ENCODE data around the gene NOX3.

The NOX3 gene

DNA sequence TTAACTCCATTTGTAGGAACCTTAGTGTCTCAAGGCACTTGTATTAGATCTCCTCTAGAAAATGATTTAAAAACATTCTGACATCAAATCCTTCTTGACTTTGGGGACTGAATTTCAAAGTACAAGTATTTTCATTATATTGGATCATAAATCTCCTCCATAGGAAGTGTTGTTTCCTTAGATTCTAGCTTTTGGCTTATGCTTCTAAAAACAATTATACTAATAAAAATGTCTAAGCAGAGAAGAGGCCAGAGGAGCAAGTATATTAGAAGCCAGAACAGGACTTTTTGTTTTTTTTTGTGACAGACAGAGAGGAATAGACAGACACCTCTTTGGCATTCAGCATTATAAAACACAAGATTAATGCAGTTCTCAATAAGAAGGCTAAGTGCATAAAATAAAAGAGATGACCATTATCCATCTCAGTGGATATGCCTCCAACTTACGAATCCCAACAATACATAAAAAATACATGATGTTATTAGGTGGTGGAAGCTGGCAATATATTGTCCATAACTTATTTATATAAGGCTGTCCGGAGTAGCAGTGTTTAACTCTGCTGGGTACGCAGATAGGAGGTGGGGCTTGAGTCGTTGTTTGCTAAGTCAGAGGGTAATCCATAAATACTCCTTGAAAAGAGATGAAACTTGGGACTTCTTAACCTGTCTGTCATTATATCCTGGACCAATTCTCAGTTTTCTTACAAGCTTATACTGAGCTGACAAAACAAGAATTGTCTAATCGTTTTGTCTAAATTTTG, 31.9 kb upstream of the NOX3 start:
- no peak overlapping the region for H3K14ac ChIP-seq (ENCODE audit: low read length)
- H3K4me3 ChIP-seq (ENCODE audit: low read length in 2 of 2), result no peak overlapping the region
- no peaks in the 10 kb centered on the region for H3K27me3 ChIP-seq (ENCODE audit: control insufficient read depth in 3 of 3, insufficient read depth in 3 of 3, low read depth in 1 of 3, low read length in 3 of 3)
- no peak overlapping the region for H2AFZ ChIP-seq (ENCODE audit: low read length)
- no CpG with 5 or more reads among the region's 5 CpGs for WGBS, 2 donors (ENCODE audit: extremely low coverage in 2 of 2, insufficient read length in 2 of 2, insufficient replicate concordance in 1 of 2)
- no peak overlapping the region for H3K23ac ChIP-seq (ENCODE audit: low read depth, low read length, poor library complexity)
- H4K91ac ChIP-seq (ENCODE audit: low read depth, low read length, poor library complexity), result no peak overlapping the region
- H2AK5ac ChIP-seq (ENCODE audit: low read depth, low read length), result no peak overlapping the region
- no peak overlapping the region for H3K18ac ChIP-seq (ENCODE audit: low read length)
- no peak overlapping the region for H3K9ac ChIP-seq (ENCODE audit: low read depth, low read length, poor library complexity)
- no peak overlapping the region for H4K8ac ChIP-seq (ENCODE audit: low read depth, low read length)
- no peak overlapping the region for H2BK5ac ChIP-seq (ENCODE audit: low read length)
- H3K27ac ChIP-seq (replicated peaks; ENCODE audit: low read length), result no peak overlapping the region
- H3K36me3 ChIP-seq (replicated peaks in 1 of 2; ENCODE audit: control insufficient read depth in 2 of 2, insufficient read depth in 2 of 2, low read length in 2 of 2), result no peaks in the 10 kb centered on the region
- H3K79me1 ChIP-seq (ENCODE audit: low read depth, low read length), result no peaks in the 10 kb centered on the region
- no peak overlapping the region for H3K4me2 ChIP-seq (ENCODE audit: insufficient read depth, low read length, poor library complexity, severe bottlenecking)
- H2BK12ac ChIP-seq (ENCODE audit: low read length), result no peak overlapping the region
- H3K9me3 ChIP-seq (replicated peaks in 1 of 2; ENCODE audit: control insufficient read depth in 2 of 2, insufficient read depth in 1 of 2, low read depth in 1 of 2, low read length in 2 of 2), result no peaks in the 10 kb centered on the region
- H2BK15ac ChIP-seq (ENCODE audit: low read length), result no peak overlapping the region
- no peak overlapping the region for H3K4ac ChIP-seq (ENCODE audit: low read length)
- no peak for DNase-seq (ENCODE audit: low spot score)
- no peaks in the 10 kb centered on the region for H3K4me1 ChIP-seq (ENCODE audit: control insufficient read depth in 2 of 2, insufficient read depth in 1 of 2, low read depth in 1 of 2, low read length in 2 of 2)
- H2BK120ac ChIP-seq (ENCODE audit: low read depth, low read length), result no peak overlapping the region

DNA sequence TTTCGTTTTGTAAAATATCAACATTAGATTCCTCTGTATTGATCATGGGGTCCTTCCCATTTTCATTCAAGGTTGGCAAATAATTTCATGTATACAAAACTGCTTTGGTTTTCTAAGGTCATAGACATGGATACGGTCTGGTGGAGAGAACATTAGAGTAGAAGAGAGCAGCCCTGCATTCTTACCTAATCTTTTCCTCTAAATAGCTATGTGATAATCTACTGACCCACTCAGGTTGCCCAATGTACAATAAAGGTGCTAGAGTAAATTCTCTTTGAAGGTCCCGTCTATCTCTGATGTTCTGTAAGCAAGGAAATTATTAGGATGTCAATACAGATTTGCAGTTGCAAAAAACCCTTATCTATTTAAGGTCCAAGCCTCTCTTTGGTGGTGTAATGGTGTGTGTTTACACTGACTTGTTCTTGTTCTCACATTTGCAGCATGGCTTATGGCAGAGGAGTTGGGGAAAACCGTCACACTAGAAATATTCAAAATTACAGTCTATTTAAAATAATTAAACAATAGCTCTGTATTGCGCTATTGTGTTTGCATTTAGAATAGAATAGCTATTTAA, 31.2 kb upstream of the NOX3 start:
- no peak overlapping the region for H3K4ac ChIP-seq (ENCODE audit: low read length)
- no peaks in the 10 kb centered on the region for H3K9me3 ChIP-seq (replicated peaks in 1 of 2; ENCODE audit: control insufficient read depth in 2 of 2, insufficient read depth in 1 of 2, low read depth in 1 of 2, low read length in 2 of 2)
- H2BK120ac ChIP-seq (ENCODE audit: low read depth, low read length), result no peak overlapping the region
- H3K4me2 ChIP-seq (ENCODE audit: insufficient read depth, low read length, poor library complexity, severe bottlenecking), result no peak overlapping the region
- H3K36me3 ChIP-seq (replicated peaks in 1 of 2; ENCODE audit: control insufficient read depth in 2 of 2, insufficient read depth in 2 of 2, low read length in 2 of 2), result no peaks in the 10 kb centered on the region
- no peak overlapping the region for H3K4me3 ChIP-seq (ENCODE audit: low read length in 2 of 2)
- H3K27me3 ChIP-seq (ENCODE audit: control insufficient read depth in 3 of 3, insufficient read depth in 3 of 3, low read depth in 1 of 3, low read length in 3 of 3), result no peaks in the 10 kb centered on the region
- H2BK5ac ChIP-seq (ENCODE audit: low read length), result no peak overlapping the region
- no peak overlapping the region for H2AFZ ChIP-seq (ENCODE audit: low read length)
- no peak overlapping the region for H4K91ac ChIP-seq (ENCODE audit: low read depth, low read length, poor library complexity)
- no peak overlapping the region for H3K18ac ChIP-seq (ENCODE audit: low read length)
- no peak overlapping the region for H3K9ac ChIP-seq (ENCODE audit: low read depth, low read length, poor library complexity)
- H4K8ac ChIP-seq (ENCODE audit: low read depth, low read length), result no peak overlapping the region
- H2BK12ac ChIP-seq (ENCODE audit: low read length), result no peak overlapping the region
- H2BK15ac ChIP-seq (ENCODE audit: low read length), result no peak overlapping the region
- H3K14ac ChIP-seq (ENCODE audit: low read length), result no peak overlapping the region
- no peaks in the 10 kb centered on the region for H3K4me1 ChIP-seq (ENCODE audit: control insufficient read depth in 2 of 2, insufficient read depth in 1 of 2, low read depth in 1 of 2, low read length in 2 of 2)
- H3K23ac ChIP-seq (ENCODE audit: low read depth, low read length, poor library complexity), result no peak overlapping the region
- no peak for DNase-seq (ENCODE audit: low spot score)
- H3K27ac ChIP-seq (replicated peaks; ENCODE audit: low read length), result no peak overlapping the region
- H3K79me1 ChIP-seq (ENCODE audit: low read depth, low read length), result no peaks in the 10 kb centered on the region
- no CpG with 5 or more reads among the region's 5 CpGs for WGBS, 2 donors (ENCODE audit: extremely low coverage in 2 of 2, insufficient read length in 2 of 2, insufficient replicate concordance in 1 of 2)
- no peak overlapping the region for H2AK5ac ChIP-seq (ENCODE audit: low read depth, low read length)

DNA sequence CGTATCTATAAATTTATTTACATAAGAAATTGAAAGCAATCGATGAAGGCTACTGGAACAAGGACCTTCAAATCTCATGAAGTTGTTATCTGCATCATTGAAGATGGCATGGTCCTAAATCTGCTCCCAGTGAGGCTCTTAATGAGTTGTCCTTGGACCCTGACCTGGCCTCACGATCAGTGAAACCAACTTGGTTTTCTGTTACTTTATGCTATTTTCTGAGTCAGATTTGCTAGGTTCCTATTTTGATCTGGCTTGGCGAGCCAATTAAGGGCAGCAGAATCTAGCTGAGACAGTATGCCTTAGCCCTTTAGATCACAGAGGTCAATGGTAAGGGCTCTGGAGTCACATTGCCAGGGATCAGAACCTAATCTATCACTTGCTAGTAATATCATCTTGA, 30.1 kb upstream of the NOX3 start:
- Histone ChIP-seq H2AFZ (ENCODE audit: low read length) (no peak overlapping the region), H3K4me1 (ENCODE audit: control insufficient read depth in 2 of 2, insufficient read depth in 1 of 2, low read depth in 1 of 2, low read length in 2 of 2) (no peaks in the 10 kb centered on the region), H3K4me3 (ENCODE audit: low read length in 2 of 2) (no peak overlapping the region), H2BK5ac (ENCODE audit: low read length) (no peak overlapping the region), H3K79me1 (ENCODE audit: low read depth, low read length) (no peaks in the 10 kb centered on the region), H4K91ac (ENCODE audit: low read depth, low read length, poor library complexity) (no peak overlapping the region), H3K18ac (ENCODE audit: low read length) (no peak overlapping the region), H3K27ac (replicated peaks; ENCODE audit: low read length) (no peak overlapping the region), H3K4me2 (ENCODE audit: insufficient read depth, low read length, poor library complexity, severe bottlenecking) (no peak overlapping the region), H3K27me3 (ENCODE audit: control insufficient read depth in 3 of 3, insufficient read depth in 3 of 3, low read depth in 1 of 3, low read length in 3 of 3) (no peaks in the 10 kb centered on the region), H3K4ac (ENCODE audit: low read length) (no peak overlapping the region), H3K14ac (ENCODE audit: low read length) (no peak overlapping the region), H3K9me3 (replicated peaks in 1 of 2; ENCODE audit: control insufficient read depth in 2 of 2, insufficient read depth in 1 of 2, low read depth in 1 of 2, low read length in 2 of 2) (no peaks in the 10 kb centered on the region), H3K23ac (ENCODE audit: low read depth, low read length, poor library complexity) (no peak overlapping the region), H2BK120ac (ENCODE audit: low read depth, low read length) (no peak overlapping the region), H3K36me3 (replicated peaks in 1 of 2; ENCODE audit: control insufficient read depth in 2 of 2, insufficient read depth in 2 of 2, low read length in 2 of 2) (no peaks in the 10 kb centered on the region), H4K8ac (ENCODE audit: low read depth, low read length) (no peak overlapping the region), H2BK15ac (ENCODE audit: low read length) (no peak overlapping the region), H3K9ac (ENCODE audit: low read depth, low read length, poor library complexity) (no peak overlapping the region), H2BK12ac (ENCODE audit: low read length) (no peak overlapping the region), H2AK5ac (ENCODE audit: low read depth, low read length) (no peak overlapping the region)
- no peak for DNase-seq (ENCODE audit: low spot score)
- no CpG with 5 or more reads among the region's 4 CpGs for WGBS, 2 donors (ENCODE audit: extremely low coverage in 2 of 2, insufficient read length in 2 of 2, insufficient replicate concordance in 1 of 2)

DNA sequence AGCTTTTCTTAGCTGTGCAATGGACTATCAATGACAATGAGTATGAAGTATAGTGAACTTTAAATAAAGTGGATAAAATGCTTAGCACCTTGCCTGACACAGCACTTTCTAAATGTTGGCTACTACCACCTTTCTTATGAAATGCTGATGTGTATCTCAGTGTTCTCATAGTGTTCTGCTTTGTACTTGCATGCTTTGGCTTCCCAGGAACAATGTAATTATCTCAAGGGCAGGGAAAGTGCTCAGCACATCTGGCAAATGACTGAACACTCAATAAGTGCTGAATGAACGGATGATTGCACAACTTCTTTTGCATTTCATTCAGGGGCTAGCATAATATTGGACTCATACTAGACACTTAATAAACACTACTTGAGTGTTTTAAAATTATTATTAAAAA, 28.2 kb upstream of the NOX3 start:
- no peak for DNase-seq (ENCODE audit: low spot score)
- no peaks in the 10 kb centered on the region for H3K36me3 ChIP-seq (replicated peaks in 1 of 2; ENCODE audit: control insufficient read depth in 2 of 2, insufficient read depth in 2 of 2, low read length in 2 of 2)

More for the DNA sequence above, 28.2 kb upstream of the NOX3 start:
- H3K9me3 ChIP-seq (replicated peaks in 1 of 2; ENCODE audit: control insufficient read depth in 2 of 2, insufficient read depth in 1 of 2, low read depth in 1 of 2, low read length in 2 of 2), result no peaks in the 10 kb centered on the region
- H2AFZ ChIP-seq (ENCODE audit: low read length), result no peak overlapping the region
- H3K23ac ChIP-seq (ENCODE audit: low read depth, low read length, poor library complexity), result no peak overlapping the region
- no peak overlapping the region for H3K18ac ChIP-seq (ENCODE audit: low read length)
- H3K14ac ChIP-seq (ENCODE audit: low read length), result no peak overlapping the region
- no peaks in the 10 kb centered on the region for H3K79me1 ChIP-seq (ENCODE audit: low read depth, low read length)
- H3K4ac ChIP-seq (ENCODE audit: low read length), result no peak overlapping the region
- H3K27ac ChIP-seq (replicated peaks; ENCODE audit: low read length), result no peak overlapping the region
- H3K9ac ChIP-seq (ENCODE audit: low read depth, low read length, poor library complexity), result no peak overlapping the region
- H3K27me3 ChIP-seq (ENCODE audit: control insufficient read depth in 3 of 3, insufficient read depth in 3 of 3, low read depth in 1 of 3, low read length in 3 of 3), result no peaks in the 10 kb centered on the region
- no peak overlapping the region for H3K4me2 ChIP-seq (ENCODE audit: insufficient read depth, low read length, poor library complexity, severe bottlenecking)
- H4K8ac ChIP-seq (ENCODE audit: low read depth, low read length), result no peak overlapping the region
- no peak overlapping the region for H2BK5ac ChIP-seq (ENCODE audit: low read length)
- H3K4me3 ChIP-seq (ENCODE audit: low read length in 2 of 2), result no peak overlapping the region
- no CpG with 5 or more reads among the region's 1 CpG for WGBS, 2 donors (ENCODE audit: extremely low coverage in 2 of 2, insufficient read length in 2 of 2, insufficient replicate concordance in 1 of 2)
- no peaks in the 10 kb centered on the region for H3K4me1 ChIP-seq (ENCODE audit: control insufficient read depth in 2 of 2, insufficient read depth in 1 of 2, low read depth in 1 of 2, low read length in 2 of 2)
- no peak overlapping the region for H2BK12ac ChIP-seq (ENCODE audit: low read length)
- H2BK15ac ChIP-seq (ENCODE audit: low read length), result no peak overlapping the region
- no peak overlapping the region for H2BK120ac ChIP-seq (ENCODE audit: low read depth, low read length)
- no peak overlapping the region for H4K91ac ChIP-seq (ENCODE audit: low read depth, low read length, poor library complexity)
- H2AK5ac ChIP-seq (ENCODE audit: low read depth, low read length), result no peak overlapping the region

All from neuronal stem cell (in vitro differentiated cells).